Lower leg skin (tissue), 4 donors: ENCODE measurements around the gene KCNMA1. TPM values are rescaled to one million over a fixed set of nuclear protein-coding genes. Genes with fewer than 3 reads are reported as not detected.

ENCODE experiments used
- DNase-seq, 2 donors: peaks; one replicate each; pipeline ENCODE4 v3.0.0-alpha.2; 2019; ENCODE audit warnings: low spot score in 2 of 2
- H3K4me3 ChIP-seq: fragments of 200-600 bp; sonication (generic); 2 replicates; pipeline ENCODE4 v1.5.1; 2017; ENCODE audit warnings: mild to moderate bottlenecking, low read depth; ENCODE audit not compliant: poor library complexity, severe bottlenecking
- CTCF ChIP-seq, 3 donors: fragments of 450-650 bp; IDR thresholded peaks; one replicate each; pipeline ENCODE4 v1.5.1; 2016; ENCODE audit warnings: antibody characterized with exemption in 3 of 3, mild to moderate bottlenecking in 3 of 3, moderate library complexity in 2 of 3
- POLR2A ChIP-seq, 2 donors: fragments of 450-650 bp; IDR thresholded peaks; one replicate each; pipeline ENCODE4 v1.6.1; 2016 to 2017; ENCODE audit warnings: antibody characterized with exemption in 2 of 2, mild to moderate bottlenecking in 1 of 2, moderate library complexity in 1 of 2
- WGBS, 2 donors: methylation state at CpG; one replicate each; pipeline ENCODE4 v1.1.5; 2018; 5-methylcytosine and 5-hydroxymethylcytosine counted together
- intact Hi-C: fragments of 100-400 bp; cut with DNase I; formaldehyde crosslinking; loops from one replicate; pipeline ENCODE4 v1.15.0; 2023; ENCODE audit warnings: low total_unique reads
- total RNA-seq, 4 donors: library from RNA; depleted of rRNA; stranded (reverse); fragments of >200 nt; gene quantifications; one replicate each; pipeline ENCODE4 v1.1.0, GENCODE V29; 2016

Gene KCNMA1
- total RNA-seq, 4 donors from 2014 or later, result 4.1 to 9.9 (median 6.5) TPM

- TF ChIP-seq CTCF (IDR thresholded peaks at IDR 0.05), result no peak
- DNase-seq, result no peak
- no peak overlapping the region for H3K4me3 ChIP-seq
- 41 to 45% methylated on average over 2 of the region's 2 CpGs for WGBS, 2 donors
- intact Hi-C loops, result no loop called here
Measured at GRCh38 chr10:77309509-77309908, 328.1 kb downstream of the KCNMA1 start.

- no peak overlapping the region for H3K4me3 ChIP-seq
- 66 to 67% methylated on average over 6 of the region's 6 CpGs for WGBS, 2 donors
- intact Hi-C loops, result no loop called here
- TF ChIP-seq POLR2A (IDR thresholded peaks at IDR 0.05) (no peak), CTCF (IDR thresholded peaks at IDR 0.05) (no peak)
- DNase-seq, result no peak
Measured at GRCh38 chr10:77309092-77309491, 328.5 kb downstream of the KCNMA1 start.

- WGBS, 2 donors, result 72 to 75% methylated on average over 3 of the region's 3 CpGs
- intact Hi-C loops, result no loop called here
- no peak for DNase-seq
- TF ChIP-seq POLR2A (IDR thresholded peaks at IDR 0.05) (no peak), CTCF (IDR thresholded peaks at IDR 0.05) (no peak)
- no peak overlapping the region for H3K4me3 ChIP-seq
Measured at GRCh38 chr10:77308084-77308732, 329.4 kb downstream of the KCNMA1 start.

GRCh38 chr10:77306666-77307065 is 330.9 kb downstream of the KCNMA1 start:
- H3K4me3 ChIP-seq, result no peak overlapping the region
- TF ChIP-seq POLR2A (IDR thresholded peaks at IDR 0.05) (no peak), CTCF (IDR thresholded peaks at IDR 0.05) (no peak)
- no peak for DNase-seq
- intact Hi-C loops, result no loop called here
- 75 to 90% methylated on average over 4 of the region's 4 CpGs for WGBS, 2 donors

- no peak overlapping the region for H3K4me3 ChIP-seq
- WGBS, 2 donors, result 69 to 77% methylated on average over 3 of the region's 3 CpGs
- no peak for DNase-seq
- no peak for TF ChIP-seq CTCF (IDR thresholded peaks at IDR 0.05)
- TF ChIP-seq POLR2A (IDR thresholded peaks at IDR 0.05), result no peak
- intact Hi-C loops, result no loop called here
Measured at GRCh38 chr10:77305650-77306632, 331.7 kb downstream of the KCNMA1 start.
